Measurements from ENCODE around the gene CECR2.

DNA sequence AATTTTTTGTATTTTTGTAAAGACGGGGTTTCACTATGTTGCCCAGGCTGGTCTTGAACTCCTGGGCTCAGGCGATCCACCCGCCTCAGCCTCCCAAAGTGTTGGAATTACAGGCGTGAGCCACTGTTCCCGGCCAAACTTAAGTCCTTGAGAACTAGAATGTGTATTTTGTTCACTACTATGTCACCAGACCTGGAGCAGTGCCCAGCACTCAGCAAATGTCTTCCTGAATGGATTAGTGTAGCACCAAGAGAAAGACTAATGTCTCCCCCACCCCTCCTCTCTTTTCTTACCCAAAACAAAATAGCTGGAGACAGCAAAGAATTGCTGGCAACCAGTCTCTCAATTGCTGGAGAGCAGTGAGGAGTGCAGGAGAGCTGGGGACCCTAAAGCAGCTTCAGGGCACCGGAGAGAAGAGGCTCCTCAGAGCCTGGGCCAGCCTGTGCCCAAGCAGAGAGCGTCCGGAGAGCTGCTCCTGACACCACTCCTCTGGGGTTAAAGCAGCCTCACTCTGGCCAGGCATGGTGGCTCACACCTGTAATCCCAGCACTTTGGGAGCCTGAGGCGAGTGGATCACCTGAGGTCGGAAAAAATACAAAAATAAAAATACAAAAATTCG lies 209.0 kb downstream of the CECR2 start:
- TF ChIP-seq CTCF (IDR thresholded peaks at IDR 0.05; ENCODE audit: insufficient read depth, low read length) (no peak), POLR2AphosphoS5 (IDR thresholded peaks at IDR 0.05; ENCODE audit: low read depth) (no peak), GABPA (IDR thresholded peaks at IDR 0.05; ENCODE audit: low read depth) (no peak)
